ENCODE results near the gene BMF.

Gene BMF

DNA sequence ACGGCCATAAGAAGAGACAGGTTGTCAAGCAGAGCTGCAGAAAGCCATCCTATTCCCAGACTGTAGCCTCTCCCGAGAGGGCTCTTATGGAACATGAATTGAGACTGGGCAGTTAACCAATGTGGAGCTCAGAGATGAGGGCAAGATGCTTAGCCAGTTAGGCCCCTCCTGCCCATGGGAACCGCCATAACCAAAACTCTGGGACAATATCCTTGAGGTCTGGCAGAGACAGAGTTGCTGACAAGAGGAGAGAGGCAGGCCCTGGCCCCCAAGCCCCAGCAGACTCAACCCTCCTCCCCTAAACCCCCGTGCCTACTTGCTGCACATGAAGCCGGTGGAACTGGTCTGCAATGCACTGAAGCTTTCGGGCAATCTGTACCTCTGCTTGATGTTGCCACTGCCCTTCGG lies 4.8 kb downstream of the BMF start:
- no peak for DNase-seq

DNA sequence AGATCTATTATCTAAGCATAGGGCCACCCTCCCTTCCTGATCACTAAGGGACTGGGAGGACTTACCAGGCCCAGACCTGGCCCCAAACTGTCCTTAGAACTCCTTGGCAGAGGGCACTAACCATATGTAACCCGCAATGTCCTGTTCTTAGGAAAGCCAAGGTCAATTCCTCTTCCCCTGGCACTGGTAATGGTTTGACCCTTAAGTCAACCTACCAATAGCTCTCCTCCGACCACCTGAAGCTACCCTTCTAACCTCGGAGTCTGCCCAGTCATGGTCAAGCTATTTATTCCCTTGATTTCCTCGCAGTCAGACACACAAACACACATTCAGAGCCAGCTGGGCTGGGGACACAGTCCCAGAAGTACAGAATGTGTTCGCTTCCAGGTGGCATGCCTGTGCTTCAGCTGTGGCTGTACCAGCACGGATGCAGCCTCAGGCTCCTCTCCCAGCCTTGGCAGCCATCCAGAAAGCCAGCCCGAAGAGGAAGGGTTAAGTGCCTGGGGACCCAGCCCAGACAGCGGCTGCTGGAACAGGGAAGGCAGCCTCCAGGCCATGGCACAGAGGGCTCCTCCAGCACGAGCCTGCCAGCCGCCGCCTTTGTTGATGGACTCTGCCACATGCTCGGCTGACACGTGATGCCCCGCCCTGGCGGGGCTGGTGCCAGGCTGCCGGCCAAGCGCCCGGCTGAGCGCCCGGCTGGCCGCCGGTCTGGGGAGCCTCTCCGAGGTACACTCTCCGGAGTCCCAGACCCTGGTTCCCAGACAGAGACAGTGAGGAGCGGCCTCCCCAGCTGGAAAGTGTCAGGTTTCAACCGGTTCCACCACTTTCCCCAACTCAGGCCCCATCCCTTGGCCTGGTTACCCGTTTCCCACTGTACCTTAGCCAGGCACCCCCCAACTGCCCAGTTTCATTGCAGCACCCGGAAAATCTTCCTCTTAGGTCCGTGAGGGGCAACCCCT lies 5.5 kb downstream of the BMF start:
- no peak for DNase-seq

DNA sequence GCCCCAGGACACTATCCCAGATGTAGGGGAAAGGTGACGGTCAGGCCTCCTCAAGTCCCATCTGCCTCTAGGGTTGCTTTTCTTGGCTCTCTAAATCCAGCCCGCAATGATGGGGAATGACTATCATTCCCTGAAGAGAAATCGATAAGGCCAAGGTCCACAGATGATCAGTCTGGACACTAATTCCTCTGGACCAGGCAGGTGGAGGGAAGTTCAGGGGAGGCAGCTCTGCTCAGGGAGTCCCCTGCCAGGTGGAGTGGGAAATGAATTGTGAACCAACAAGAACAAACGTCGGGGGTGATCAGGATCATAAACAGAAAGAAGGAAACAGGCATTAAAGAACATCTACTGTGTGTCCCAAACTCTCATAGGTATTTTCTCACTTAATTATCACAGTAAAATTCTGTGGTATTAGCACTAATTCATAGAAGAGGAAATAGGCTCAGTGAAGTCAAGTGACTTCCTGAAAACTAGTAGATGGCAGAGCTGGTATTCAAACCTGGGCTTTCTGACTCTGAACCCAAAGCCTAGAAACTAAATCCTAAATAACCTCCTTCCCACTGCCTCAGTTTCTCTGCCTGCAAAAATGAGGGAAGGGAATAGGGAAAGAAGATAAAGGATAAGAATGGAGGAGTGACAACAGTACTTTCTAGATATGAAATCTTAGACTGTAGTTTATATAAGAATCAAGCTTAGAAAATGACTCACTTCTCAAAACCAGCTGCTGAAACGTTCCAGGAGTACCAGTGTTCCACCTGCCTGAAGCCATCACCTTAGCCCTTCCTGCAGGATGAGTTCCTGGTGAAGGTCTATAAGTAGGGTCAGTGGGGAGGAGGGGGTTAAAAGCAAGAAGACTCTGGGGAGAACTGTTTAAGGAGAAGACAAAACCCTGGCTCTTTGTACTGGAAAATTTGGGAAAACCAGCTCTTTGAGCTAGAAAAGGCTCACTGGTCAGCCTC lies 7.5 kb downstream of the BMF start:
- DNase-seq, result peak in 3 of 4 experiments; percentile 33 to 65 (median 56)

DNA sequence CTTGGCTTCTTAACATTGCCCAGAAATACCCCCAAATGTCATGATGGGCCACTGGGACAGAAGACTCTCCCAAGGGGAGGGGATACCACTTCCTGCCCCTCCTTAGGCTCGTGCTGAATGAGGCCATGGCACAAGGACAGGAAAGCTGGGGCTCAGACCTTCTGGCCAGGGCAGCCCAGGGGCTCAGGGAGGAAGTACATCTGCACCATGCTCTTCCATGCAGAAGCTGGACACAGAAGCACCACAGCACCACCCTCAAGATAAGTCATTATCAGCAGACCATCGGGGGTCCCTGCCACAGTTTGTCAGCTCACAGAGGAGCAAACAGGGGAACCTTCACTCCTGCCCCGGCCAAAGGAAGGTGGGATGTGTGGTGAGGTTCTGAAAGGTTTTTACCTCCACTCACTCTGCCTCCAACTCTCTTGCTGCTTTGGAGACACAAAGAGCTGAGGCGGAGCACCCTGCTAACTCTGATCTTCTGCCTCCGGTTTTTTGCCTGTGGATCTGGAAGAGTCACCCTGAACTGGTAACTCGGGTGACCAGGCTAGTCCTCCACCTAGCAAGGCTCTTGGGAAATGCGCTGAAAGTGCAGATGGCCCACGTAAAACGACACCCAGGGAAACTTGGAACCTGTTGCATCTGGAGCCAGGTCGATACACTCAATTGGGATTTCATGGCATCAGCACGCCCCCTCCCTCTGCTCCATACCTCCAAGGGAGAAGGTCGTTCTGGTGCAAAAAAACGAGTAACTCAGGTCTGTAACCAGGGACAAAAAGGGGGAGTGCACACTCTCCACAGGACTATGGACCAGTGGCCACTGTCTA lies 8.3 kb downstream of the BMF start:
- DNase-seq, result peak; percentile 39 to 66 (median 60)

DNA sequence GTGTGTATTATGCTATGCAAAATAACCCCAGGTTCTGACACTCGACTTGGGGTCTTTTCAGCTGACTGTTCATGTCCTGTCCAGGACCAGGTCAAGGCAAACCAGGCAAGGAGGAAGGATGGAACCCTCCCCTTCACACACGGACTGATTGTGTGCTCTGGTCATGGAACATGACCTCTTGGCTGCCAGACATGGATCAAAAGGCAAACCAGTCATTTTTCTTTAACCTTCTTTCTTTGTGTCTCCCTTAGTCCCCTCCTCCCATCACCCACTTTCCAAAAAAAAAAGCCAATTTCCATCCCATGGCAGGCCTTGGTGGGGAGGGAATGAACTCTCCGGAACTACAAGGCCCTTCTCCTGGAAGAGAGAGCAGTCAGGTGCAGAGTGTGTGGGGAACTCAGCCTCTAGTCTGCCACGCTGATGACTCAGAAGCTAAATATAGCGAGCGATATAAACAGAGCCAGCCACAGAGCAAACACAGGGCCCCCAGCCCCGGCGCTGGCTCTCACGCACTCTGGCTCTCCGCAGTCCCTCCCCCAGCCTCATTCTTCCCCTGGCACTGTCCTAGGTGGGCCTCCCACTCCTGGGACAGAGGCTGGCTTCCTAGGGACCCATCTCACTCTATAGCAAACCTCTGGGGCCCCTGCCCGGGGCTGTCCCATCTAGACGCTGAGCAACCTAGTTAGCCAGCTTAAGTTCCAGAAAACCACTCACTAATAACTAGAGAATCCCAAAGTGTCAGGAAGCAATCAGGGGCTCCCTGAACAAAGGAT lies 10.0 kb downstream of the BMF start:
- DNase-seq, result peak; percentile 80 to 91 (median 90)

DNA sequence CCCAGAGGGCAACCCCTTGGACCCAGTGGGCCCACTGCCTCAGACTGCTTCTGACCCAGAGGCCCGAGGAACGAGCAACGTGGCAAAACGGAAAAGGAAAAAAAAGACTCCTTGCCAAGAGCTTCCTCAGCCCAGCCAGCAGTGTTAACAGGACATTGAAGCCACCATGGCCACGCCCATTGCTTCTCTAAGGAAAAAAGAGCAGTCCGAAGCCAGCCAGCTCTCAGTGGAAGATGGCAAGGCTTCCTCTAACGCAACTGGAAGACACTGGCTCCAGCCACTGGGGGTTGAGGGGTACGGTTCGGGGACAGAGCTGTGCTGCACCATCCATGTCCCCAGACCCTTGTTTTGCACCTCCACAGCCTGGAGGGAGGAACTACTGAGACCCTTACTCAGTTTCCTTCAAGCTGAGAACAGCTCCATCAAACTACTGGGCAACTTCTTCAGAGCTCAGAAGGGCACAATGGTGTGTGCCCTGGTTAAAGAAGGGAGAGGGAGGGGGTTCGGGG lies 10.7 kb downstream of the BMF start:
- peak; percentile 66 to 89 (median 82) for DNase-seq

DNA sequence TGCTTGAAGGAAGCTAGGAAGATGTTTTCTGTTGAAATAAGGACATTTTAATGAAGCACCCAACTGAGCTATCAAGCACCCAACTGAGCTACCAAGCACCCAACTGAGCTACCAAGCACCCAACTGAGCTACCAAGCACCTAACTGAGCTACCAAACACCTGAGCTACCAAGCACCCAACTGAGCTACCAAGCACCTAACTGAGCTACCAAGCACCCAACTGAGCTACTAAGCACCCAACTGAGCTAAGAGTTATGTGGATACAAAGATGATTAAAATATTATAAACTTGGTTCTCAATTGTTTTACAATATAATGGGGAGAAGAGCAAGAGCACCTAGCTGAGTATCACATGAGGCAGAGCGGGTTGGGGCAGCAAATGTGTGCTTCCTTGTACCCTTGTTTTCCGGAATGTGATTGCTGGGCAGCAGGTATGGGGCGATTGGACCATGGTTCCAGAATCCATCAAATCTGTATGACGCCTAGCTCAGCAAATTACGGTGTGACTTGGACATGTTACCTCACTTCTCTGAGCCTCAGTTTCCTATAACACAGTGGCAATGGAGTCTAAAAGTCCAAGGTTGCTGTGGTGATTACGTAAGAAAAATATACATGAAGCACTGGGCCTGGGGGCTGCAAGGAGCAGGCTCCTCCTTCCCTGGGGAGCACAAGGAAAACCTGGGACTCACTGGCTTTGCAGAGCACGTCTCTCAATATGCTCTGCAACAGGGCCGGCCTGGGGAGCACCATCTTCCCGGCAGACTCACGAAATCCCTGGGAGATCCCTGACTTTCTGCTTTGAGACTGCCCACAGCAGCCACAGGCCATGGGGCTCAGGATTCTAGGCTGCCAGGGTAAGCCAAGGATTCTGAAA lies 11.3 kb downstream of the BMF start:
- DNase-seq, result no peak

DNA sequence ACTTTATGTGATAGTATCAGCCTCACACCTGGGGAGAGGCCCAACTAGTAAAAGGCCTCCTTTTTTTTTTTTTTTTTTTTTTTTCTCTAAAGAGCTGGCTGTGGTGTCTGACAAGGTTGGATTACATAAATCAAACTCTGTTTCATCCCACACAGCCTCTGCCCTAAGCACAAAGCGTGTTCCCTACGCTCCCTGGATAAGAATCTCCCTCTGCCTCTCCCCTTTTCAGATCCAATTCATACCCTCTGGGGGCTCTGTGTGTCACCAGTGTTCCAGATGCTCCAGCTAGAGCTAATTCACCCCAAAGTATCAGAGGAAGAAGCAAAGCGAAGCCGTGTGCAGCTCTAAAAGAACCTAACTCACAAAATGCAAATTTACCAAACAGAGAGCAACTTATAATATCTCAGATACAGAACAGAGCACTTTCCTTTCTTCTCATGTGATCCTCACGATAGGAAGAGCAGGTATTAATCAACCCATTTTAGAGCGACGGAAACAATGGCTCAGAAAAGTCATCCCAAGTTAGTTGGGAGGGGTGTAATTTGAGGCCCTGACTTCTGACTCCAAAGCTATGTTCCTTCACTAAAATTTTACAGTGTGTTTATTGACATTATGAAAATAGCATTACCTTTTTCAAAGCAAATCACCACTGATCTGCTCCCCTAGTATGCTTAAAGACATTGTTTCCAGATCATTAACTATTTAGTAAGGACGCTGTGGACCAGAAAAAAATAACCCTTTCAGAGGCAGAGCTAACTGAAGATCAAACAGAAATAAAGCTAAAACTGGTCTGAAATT lies 12.4 kb downstream of the BMF start:
- DNase-seq, result no peak

DNA sequence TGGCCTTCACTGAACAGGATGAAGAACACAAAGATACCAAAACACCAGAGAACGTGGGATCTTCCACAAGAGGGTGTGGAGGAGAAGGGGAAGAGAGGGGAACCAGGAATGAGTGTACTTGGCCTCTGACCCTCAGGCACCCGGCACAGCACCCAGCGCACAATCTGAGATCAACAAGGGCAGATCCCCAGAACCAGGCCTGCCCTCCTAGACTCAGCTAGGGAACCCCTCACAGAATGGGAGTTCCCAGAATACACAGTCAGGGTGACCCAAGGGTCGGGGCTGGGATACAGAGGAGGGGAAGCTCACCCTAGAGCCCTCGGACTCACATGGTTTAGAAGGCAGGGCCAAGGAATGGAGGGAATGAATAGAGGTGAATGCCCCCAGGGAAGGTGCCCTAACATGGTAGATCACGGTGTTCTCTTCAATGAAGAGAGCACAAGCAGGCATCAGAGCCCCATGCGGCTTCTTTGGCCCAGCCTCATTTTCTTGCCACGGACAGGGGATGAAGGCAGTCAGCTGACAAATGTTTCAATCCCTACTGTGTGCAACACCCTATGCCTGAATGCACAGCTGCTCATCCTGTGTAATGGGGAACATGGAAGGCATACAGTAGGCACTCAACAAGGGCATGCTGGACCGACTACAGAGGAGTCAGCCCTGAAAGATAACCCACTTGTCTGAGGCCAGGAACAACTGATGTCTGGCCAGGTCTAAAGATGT lies 13.1 kb downstream of the BMF start:
- peak in 2 of 4 experiments; percentile 37 to 38 for DNase-seq

DNA sequence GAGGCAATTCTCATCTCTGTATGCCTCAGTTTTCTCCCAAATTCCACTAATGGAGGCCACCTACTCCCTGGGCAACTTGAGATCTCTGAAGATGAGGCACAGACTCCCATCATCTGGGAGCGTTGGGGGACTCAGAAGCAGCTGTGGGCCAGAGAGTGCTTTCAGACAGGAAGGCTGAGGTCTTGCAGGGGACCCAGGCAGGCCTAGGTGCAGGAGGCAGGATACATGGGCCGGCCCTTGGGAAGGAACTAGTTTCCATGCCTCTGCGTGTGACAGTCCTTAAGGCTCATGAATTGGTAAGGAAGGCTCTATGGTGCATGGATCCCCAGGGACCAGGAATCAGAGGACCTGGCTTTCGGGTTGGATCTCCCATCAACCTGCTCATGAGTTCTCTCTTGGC lies 14.5 kb downstream of the BMF start:
- DNase-seq, result no peak

DNA sequence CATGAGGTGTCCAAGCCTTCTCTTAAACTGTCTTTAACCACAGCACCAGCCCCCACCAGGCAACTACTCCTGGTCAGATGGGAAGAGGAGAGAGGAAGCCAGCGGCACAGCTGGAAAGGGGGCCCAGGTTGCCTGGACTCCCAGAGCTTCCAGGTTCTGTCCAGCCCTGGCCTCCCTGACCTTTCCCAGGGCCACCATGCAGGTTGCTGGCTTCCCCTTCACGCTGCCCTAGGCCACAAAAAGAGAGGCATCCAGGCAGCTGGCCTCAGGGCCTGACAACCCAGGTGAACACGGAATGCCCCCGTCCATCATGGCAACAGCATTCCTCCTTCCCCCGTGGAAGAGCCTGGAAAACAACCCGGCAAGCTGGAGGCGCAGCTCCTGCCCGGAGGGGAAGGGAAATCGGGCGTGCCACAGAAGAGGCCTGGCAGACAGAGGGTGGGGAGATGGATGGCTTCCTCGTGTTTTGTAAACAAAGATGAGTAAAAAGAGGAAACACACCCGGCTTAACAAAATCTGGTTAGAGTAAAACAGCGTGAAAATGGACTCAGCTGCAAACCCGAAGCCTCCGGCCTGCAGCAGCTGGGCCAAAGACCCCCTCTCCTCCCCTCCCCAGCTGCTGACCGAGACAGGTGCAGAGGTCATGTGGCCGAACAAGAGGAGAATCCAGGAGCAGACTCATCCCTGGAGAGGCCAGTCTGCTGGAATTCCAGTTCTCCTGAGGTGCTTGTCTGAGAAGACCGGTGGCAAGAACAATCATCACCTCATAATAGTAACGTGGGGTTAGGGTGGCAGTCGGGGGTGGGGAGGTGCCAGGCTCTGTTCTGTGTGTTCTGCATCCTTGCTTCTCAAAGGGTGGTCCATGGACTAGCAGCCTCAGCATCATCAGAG lies 15.5 kb downstream of the BMF start:
- peak in 3 of 4 experiments; percentile 59 to 72 (median 70) for DNase-seq

DNA sequence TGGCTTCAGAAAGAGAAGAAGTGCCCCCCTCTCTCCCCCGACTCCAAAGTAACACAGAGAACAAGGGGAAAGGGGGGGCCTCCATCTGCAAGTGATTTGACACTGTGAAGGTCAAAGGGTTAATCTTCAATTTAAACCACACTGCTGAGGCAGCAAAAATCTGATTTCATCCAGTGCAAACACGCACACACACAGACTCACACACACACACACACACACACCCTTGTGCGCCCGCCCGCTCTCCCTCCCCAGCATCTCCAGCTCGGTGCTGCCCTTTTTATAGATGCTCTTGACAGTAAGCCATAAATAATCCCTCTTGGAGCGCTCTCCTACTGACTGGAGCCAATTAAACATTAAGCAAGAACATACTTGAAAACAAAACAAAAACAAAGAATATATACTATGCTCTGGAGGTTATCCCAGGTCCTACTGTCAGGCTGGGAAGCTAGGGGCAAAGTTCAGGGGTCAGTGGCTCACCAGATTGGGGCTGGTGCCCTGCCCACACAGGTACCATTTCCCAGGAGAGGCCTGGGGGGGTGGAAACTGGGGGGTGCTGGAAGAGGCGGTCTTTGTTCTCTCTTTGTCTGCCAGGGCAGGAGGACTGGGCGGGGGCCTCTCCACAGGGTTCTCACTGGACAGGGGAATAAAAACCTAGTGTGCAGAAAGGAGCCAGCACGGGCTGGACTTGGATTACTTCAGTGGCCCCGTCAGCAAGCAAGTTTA lies 16.3 kb downstream of the BMF start:
- no peak for DNase-seq

DNA sequence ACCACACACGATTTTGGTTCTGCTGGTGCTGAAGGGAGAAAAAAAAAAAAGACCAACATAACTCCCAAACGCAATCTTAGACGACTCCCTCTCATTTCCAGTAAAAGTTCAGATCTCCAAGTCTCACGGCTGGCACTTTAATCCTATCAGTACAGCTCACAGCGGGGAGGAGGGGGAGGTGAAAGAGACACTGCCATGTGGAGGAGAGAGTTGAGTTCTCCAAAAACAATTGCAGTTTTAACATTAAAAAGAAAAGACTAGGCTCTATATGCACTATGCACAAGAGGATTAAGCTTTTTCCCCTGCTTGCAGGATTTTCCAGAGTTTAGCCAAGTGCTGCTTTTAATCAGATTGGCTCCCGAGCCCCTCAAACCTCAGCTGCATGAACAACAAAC lies 16.8 kb downstream of the BMF start:
- no peak for DNase-seq

DNA sequence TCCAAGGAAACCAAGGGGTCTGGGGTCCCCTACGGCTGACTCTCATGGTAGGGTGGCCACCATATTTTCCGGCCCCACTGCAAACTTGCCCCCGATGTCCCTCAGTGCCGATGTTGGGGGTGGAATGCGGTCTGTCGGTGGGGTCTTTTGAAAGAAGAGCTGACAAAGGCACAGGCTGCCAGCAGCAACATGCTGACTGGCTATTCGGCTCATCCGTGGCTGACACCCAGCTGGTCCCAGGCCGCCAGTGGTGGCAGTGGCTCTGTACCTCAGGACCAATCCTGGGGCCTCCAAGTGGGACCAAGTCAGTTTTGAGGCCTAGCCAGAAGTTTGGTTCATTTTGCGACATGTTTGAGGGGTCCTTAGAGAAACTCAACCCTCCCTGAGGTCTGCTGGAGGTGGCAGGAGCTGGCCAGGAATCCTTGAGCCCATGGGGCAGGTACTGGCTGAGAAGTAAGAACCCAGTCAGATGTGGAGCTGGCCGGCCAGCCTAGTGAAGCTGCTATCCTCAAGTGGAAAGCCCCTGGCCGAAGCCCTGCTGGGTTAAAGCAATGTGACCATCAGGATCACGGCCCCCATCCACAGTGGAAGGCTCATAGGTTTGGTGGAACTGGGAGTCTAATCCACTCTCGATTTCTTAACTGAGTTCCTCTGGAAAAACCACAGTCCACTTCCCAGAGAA lies 17.8 kb downstream of the BMF start:
- DNase-seq, result no peak

DNA sequence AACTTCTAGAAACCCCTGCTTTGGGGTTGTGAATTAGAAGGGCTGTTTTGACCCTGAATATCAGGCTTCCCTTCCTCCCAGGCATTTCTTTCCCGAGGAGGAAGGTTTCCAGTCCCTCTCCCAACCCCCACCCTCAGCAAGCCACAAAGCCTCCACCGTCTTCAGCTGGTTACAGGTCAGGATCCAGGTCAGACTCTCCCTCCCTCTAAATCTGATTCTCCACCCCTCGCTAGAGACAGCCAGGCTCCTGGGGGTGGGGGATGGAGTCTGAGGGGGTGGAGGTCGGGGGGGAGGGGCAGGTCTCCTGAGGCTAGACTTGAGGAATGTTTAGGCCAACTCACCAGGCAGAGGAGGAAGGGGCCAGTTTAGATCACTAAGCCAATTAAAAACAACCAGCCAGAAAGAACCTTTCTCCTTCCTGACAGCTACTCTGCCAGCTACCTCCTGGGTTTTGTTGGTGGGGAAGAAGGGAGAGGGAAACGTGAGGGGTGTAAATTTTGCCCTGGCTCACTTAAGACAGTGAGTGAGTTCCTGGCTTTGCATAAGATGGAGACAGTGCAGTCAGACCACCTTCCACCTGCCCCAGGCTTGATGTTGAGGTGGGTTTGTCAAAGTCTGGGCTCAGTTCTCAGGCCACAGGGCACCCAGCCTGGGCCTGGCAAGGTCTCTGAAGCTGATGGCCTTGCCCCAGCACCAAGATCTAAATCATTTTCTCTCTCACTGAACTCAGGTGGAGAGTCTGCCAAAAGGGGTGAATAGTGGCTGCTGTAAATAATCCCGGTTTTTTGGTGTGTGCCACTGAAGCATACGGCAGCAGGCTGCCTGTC lies 19.5 kb downstream of the BMF start:
- DNase-seq, result no peak
